Colonic mucosa (tissue), 4 donors: ENCODE results near the gene SIRPG. TPM values are rescaled to one million over a fixed set of nuclear protein-coding genes. Genes with fewer than 3 reads are reported as not detected.

Source experiments
- DNase-seq: peaks from one replicate; pipeline ENCODE4 v3.0.0-alpha.2; 2020
- H3K27ac ChIP-seq: fragments of 200-600 bp; one replicate; pipeline ENCODE4 v1.8.0; 2021
- H3K27me3 ChIP-seq: fragments of 200-600 bp; one replicate; pipeline ENCODE4 v1.8.0; 2021
- H3K36me3 ChIP-seq: fragments of 200-600 bp; one replicate; pipeline ENCODE4 v1.8.0; 2021
- H3K4me1 ChIP-seq: fragments of 200-600 bp; one replicate; pipeline ENCODE4 v1.8.0; 2021; ENCODE audit warnings: mild to moderate bottlenecking
- H3K4me3 ChIP-seq: fragments of 200-600 bp; one replicate; pipeline ENCODE4 v1.8.0; 2021
- H3K9ac ChIP-seq, 2 donors: one replicate each; pipeline ENCODE4 v1.7.0; 2013; ENCODE audit warnings: control low read depth in 2 of 2, low read depth in 2 of 2, low read length in 2 of 2
- H3K9me3 ChIP-seq: fragments of 200-600 bp; one replicate; pipeline ENCODE4 v1.8.0; 2021
- CTCF ChIP-seq: fragments of 200-600 bp; IDR thresholded peaks from one replicate; pipeline ENCODE4 v1.8.0; 2022; ENCODE audit warnings: antibody characterized with exemption, mild to moderate bottlenecking
- intact Hi-C: fragments of 100-400 bp; cut with DNase I; formaldehyde crosslinking; loops from one replicate; pipeline ENCODE4 v1.14.1; 2022
- total RNA-seq, 2 donors: library from RNA; stranded (reverse); fragmentation: NEBNext Ultra II Directional in 1 of 2; extraction: Animal tissue kit (Norgen Biotek cat#: 25700) in 1 of 2; gene quantifications; one replicate each; pipeline ENCODE4 v1.2.1, GENCODE V29; 2021
- donor health status: healthy.
- donor health status: DM: no; HTN: no; CAD: no.
- donor health status: DM: no; HTN: no; CAD: no.

Gene SIRPG
- total RNA-seq, 2 donors from 2014 or later: 0.61 to 0.69 TPM

- Histone ChIP-seq H3K9ac (no peak overlapping the region), H3K27me3 (no peaks in the 10 kb centered on the region), H3K27ac (no peak overlapping the region), H3K9me3 (no peaks in the 10 kb centered on the region), H3K36me3 (no peaks in the 10 kb centered on the region), H3K4me1 (no peaks in the 10 kb centered on the region), H3K4me3 (no peak overlapping the region)
- intact Hi-C loops: no loop called here
- TF ChIP-seq CTCF: no peak
- DNase-seq: no peak
Measured at GRCh38 chr20:1588533-1589460, 68.8 kb downstream of the SIRPG start.

GRCh38 chr20:1587781-1588532, 69.6 kb downstream of the SIRPG start:
- H3K27me3 ChIP-seq: no peaks in the 10 kb centered on the region
- no peaks in the 10 kb centered on the region for H3K36me3 ChIP-seq
- no peak overlapping the region for H3K27ac ChIP-seq
- no peaks in the 10 kb centered on the region for H3K4me1 ChIP-seq
- DNase-seq: no peak
- TF ChIP-seq CTCF: no peak
- H3K4me3 ChIP-seq: no peak overlapping the region
- intact Hi-C loops: no loop called here
- no peaks in the 10 kb centered on the region for H3K9me3 ChIP-seq
- H3K9ac ChIP-seq: no peak overlapping the region

GRCh38 chr20:1579488-1579887, 78.1 kb downstream of the SIRPG start:
- no peak for TF ChIP-seq CTCF
- Histone ChIP-seq H3K4me3 (no peak overlapping the region), H3K27ac (no peak overlapping the region), H3K9ac (no peak overlapping the region), H3K4me1 (no peaks in the 10 kb centered on the region), H3K27me3 (no peaks in the 10 kb centered on the region), H3K9me3 (no peaks in the 10 kb centered on the region), H3K36me3 (no peaks in the 10 kb centered on the region)
- no peak for DNase-seq
- intact Hi-C loops: no loop called here

Other genes with a start within 250 kb of the SIRPG start
- gene NSFL1C, start 190.9 kb downstream of the SIRPG start, total RNA-seq: 10 to 100 TPM; 67.4 to 76.0 TPM
- gene SIRPB2, start 166.4 kb downstream of the SIRPG start, total RNA-seq: 1 to 10 TPM in 1 of 2 donors, under 1 TPM in 1; 0.74 to 3.0 TPM
- not detected for gene SIRPD, start 100.1 kb downstream of the SIRPG start, total RNA-seq
- 1 to 10 TPM in 1 of 2 donors, under 1 TPM in 1; 0.82 to 1.0 TPM for gene SIRPB1, start 37.8 kb downstream of the SIRPG start, total RNA-seq
- 10 to 100 TPM in 1 of 2 donors, 1 to 10 TPM in 1; 9.8 to 12.2 TPM for gene SIRPA, start 237.6 kb upstream of the SIRPG start, total RNA-seq